Gastroesophageal sphincter (tissue), 3 donors: ENCODE measurements around the gene NDUFB5.
A peak's percentile ranks its signal among the peaks of the same experiment; 100 is the strongest.

Experiments used
- CTCF ChIP-seq, 4 experiments: fragments of 200-600 bp in 2 of 4; fragments of 450-650 bp in 2 of 4; sonication (generic) in 1 of 4; IDR thresholded peaks; one replicate each; pipeline ENCODE4 v1.5.1; 2017 to 2019; ENCODE audit warnings: antibody characterized with exemption in 4 of 4, mild to moderate bottlenecking in 2 of 4, moderate library complexity in 2 of 4
- EP300 ChIP-seq: sonication (generic); formaldehyde crosslinking; IDR thresholded peaks from one replicate; pipeline ENCODE4 v1.6.1; 2017; ENCODE audit warnings: antibody characterized with exemption, mild to moderate bottlenecking
- POLR2A ChIP-seq, 2 donors: fragments of 450-650 bp; IDR thresholded peaks; one replicate each; pipeline ENCODE4 v1.6.1; 2017; ENCODE audit warnings: antibody characterized with exemption in 2 of 2, mild to moderate bottlenecking in 2 of 2, moderate library complexity in 1 of 2

GRCh38 chr3:179652447-179653095 is 48.0 kb downstream of the NDUFB5 start, which contains the start of gene USP13:
- TF ChIP-seq EP300 (no peak), CTCF (IDR thresholded peaks at IDR 0.05) (peak in 2 of 4 experiments; percentile 4 to 38), POLR2A (IDR thresholded peaks at IDR 0.05) (peak in 1 of 2 donors; percentile 4)
